ENCODE data around the gene PBOV1.
"Not testable (repeated sequence)": the region's sequence is repeated elsewhere in the genome, so short reads cannot be mapped to it uniquely, and the experiment has no call there.

The PBOV1 gene

GRCh38 chr6:138237463-138237862, 19.2 kb upstream of the PBOV1 start:
- DNase-seq (ENCODE audit: low spot score), result no peak

GRCh38 chr6:138235693-138236092, 17.4 kb upstream of the PBOV1 start:
- no peak for DNase-seq (ENCODE audit: low spot score)

GRCh38 chr6:138235205-138235604, 16.9 kb upstream of the PBOV1 start:
- DNase-seq (ENCODE audit: low spot score), result no peak

GRCh38 chr6:138234363-138234762, 16.1 kb upstream of the PBOV1 start:
- DNase-seq (ENCODE audit: low spot score), result no peak

GRCh38 chr6:138231381-138231886, 13.1 kb upstream of the PBOV1 start:
- no peak for DNase-seq (ENCODE audit: low spot score)

- DNase-seq (ENCODE audit: low spot score), result no peak
Measured at GRCh38 chr6:138230759-138231380, 12.6 kb upstream of the PBOV1 start.

GRCh38 chr6:138230221-138230620, 11.9 kb upstream of the PBOV1 start:
- DNase-seq (ENCODE audit: low spot score), result no peak

GRCh38 chr6:138229663-138230179, 11.4 kb upstream of the PBOV1 start:
- DNase-seq (ENCODE audit: low spot score), result no peak

GRCh38 chr6:138229072-138229471, 10.8 kb upstream of the PBOV1 start:
- no peak for DNase-seq (ENCODE audit: low spot score)

- DNase-seq (ENCODE audit: low spot score), result no peak
Measured at GRCh38 chr6:138227316-138227781, 9.1 kb upstream of the PBOV1 start.

GRCh38 chr6:138226700-138227315, 8.5 kb upstream of the PBOV1 start:
- no peak for DNase-seq (ENCODE audit: low spot score)

- no peak for DNase-seq (ENCODE audit: low spot score)
Measured at GRCh38 chr6:138225953-138226352, 7.7 kb upstream of the PBOV1 start.

GRCh38 chr6:138222901-138223546, 4.7 kb upstream of the PBOV1 start:
- DNase-seq (ENCODE audit: low spot score), result no peak

GRCh38 chr6:138219901-138220300, 1.6 kb upstream of the PBOV1 start:
- DNase-seq (ENCODE audit: low spot score), result no peak

- no peak for DNase-seq (ENCODE audit: low spot score)
Measured at GRCh38 chr6:138219398-138219797, 1.1 kb upstream of the PBOV1 start.

GRCh38 chr6:138215093-138215782, 3.1 kb downstream of the PBOV1 start:
- no peak for DNase-seq (ENCODE audit: low spot score)

- DNase-seq (ENCODE audit: low spot score), result not testable (repeated sequence)
Measured at GRCh38 chr6:138212530-138212929, 5.8 kb downstream of the PBOV1 start.

- no peak for DNase-seq (ENCODE audit: low spot score)
Measured at GRCh38 chr6:138211601-138212000, 6.7 kb downstream of the PBOV1 start.

GRCh38 chr6:138211048-138211581, 7.2 kb downstream of the PBOV1 start:
- DNase-seq (ENCODE audit: low spot score), result no peak

GRCh38 chr6:138206862-138207261, 11.4 kb downstream of the PBOV1 start:
- DNase-seq (ENCODE audit: low spot score), result no peak

- DNase-seq (ENCODE audit: low spot score), result no peak
Measured at GRCh38 chr6:138205437-138206094, 12.7 kb downstream of the PBOV1 start.
